H9 (cell line): Measurements from ENCODE around the gene PRR35. TPM values are rescaled to one million over a fixed set of nuclear protein-coding genes. Genes with fewer than 3 reads are reported as not detected.

Source experiments
- DNase-seq: peaks from one replicate; pipeline ENCODE4 v3.0.0-alpha.2; 2017
- H2AFZ ChIP-seq: one replicate; pipeline ENCODE4 v1.6.1; 2013; ENCODE audit warnings: mild to moderate bottlenecking, low read length, control low read depth, moderate library complexity
- H2AK5ac ChIP-seq: 2 replicates; pipeline ENCODE4 v1.6.1; 2013; ENCODE audit warnings: low read length, control low read depth, mixed read lengths; ENCODE audit not compliant: insufficient read length
- H2BK120ac ChIP-seq: one replicate; pipeline ENCODE4 v1.6.1; 2013; ENCODE audit warnings: low read depth, mild to moderate bottlenecking, low read length, control low read depth, inconsistent platforms; ENCODE audit not compliant: poor library complexity, severe bottlenecking
- H2BK12ac ChIP-seq: 2 replicates; pipeline ENCODE4 v1.6.1; 2013; ENCODE audit warnings: low read length, control low read depth, mixed read lengths, low read depth; ENCODE audit not compliant: insufficient read length
- H2BK15ac ChIP-seq: 2 replicates; pipeline ENCODE4 v1.6.1; 2013; ENCODE audit warnings: low read depth, low read length, control low read depth
- H2BK20ac ChIP-seq: one replicate; pipeline ENCODE4 v1.6.1; 2013; ENCODE audit warnings: low read depth, mild to moderate bottlenecking, low read length, control low read depth, inconsistent platforms; ENCODE audit not compliant: poor library complexity, severe bottlenecking
- H2BK5ac ChIP-seq: 2 replicates; pipeline ENCODE4 v1.6.1; 2013; ENCODE audit warnings: low read length, control low read depth, mixed read lengths; ENCODE audit not compliant: insufficient read length
- H3K14ac ChIP-seq: 2 replicates; pipeline ENCODE4 v1.6.1; 2013; ENCODE audit warnings: low read length, control low read depth; ENCODE audit not compliant: insufficient read depth
- H3K18ac ChIP-seq: 2 replicates; pipeline ENCODE4 v1.6.1; 2013; ENCODE audit warnings: low read depth, mild to moderate bottlenecking, mixed read lengths, low read length, control low read depth; ENCODE audit not compliant: insufficient read length
- H3K23ac ChIP-seq: 2 replicates; pipeline ENCODE4 v1.6.1; 2013; ENCODE audit warnings: low read length, control low read depth, mixed read lengths, low read depth; ENCODE audit not compliant: insufficient read length
- H3K23me2 ChIP-seq: 2 replicates; pipeline ENCODE4 v1.6.1; 2013; ENCODE audit warnings: low read depth, mild to moderate bottlenecking, mixed read lengths, low read length, control low read depth; ENCODE audit not compliant: insufficient read length, poor library complexity, severe bottlenecking
- H3K27ac ChIP-seq: 2 replicates; pipeline ENCODE4 v1.5.1; 2013; ENCODE audit warnings: low read length, control low read depth, mixed read lengths, low read depth; ENCODE audit not compliant: insufficient read length
- H3K27me3 ChIP-seq: 2 replicates; pipeline ENCODE4 v1.6.1; 2013; ENCODE audit warnings: low read length, control low read depth, inconsistent platforms; ENCODE audit not compliant: insufficient read depth
- H3K4ac ChIP-seq: 2 replicates; pipeline ENCODE4 v1.6.1; 2013; ENCODE audit warnings: low read depth, mild to moderate bottlenecking, control low read depth, inconsistent platforms, low read length, moderate library complexity
- H3K4me1 ChIP-seq: 2 replicates; pipeline ENCODE4 v1.6.1; 2013; ENCODE audit warnings: low read length, control low read depth, inconsistent platforms; ENCODE audit not compliant: insufficient read depth
- H3K4me2 ChIP-seq: 2 replicates; pipeline ENCODE4 v1.6.1; 2013; ENCODE audit warnings: low read length, control low read depth, mixed read lengths; ENCODE audit not compliant: insufficient read length, insufficient read depth
- H3K56ac ChIP-seq: 2 replicates; pipeline ENCODE4 v1.6.1; 2013; ENCODE audit warnings: low read depth, mild to moderate bottlenecking, mixed read lengths, low read length, control low read depth; ENCODE audit not compliant: insufficient read length
- H3K79me1 ChIP-seq: 2 replicates; pipeline ENCODE4 v1.6.1; 2013; ENCODE audit warnings: low read depth, mild to moderate bottlenecking, moderate library complexity, low read length, control low read depth, inconsistent platforms; ENCODE audit not compliant: insufficient read depth, poor library complexity, severe bottlenecking
- H3K79me2 ChIP-seq: 2 replicates; pipeline ENCODE4 v1.6.1; 2013; ENCODE audit warnings: low read length, control low read depth, inconsistent platforms; ENCODE audit not compliant: insufficient read depth
- H3K9ac ChIP-seq: 2 replicates; pipeline ENCODE4 v1.6.1; 2013; ENCODE audit warnings: low read length, control low read depth, mixed read lengths; ENCODE audit not compliant: insufficient read length; ENCODE audit errors: extremely low read depth
- H3K9me3 ChIP-seq: one replicate; pipeline ENCODE4 v1.6.1; 2013; ENCODE audit warnings: low read depth, low read length, inconsistent platforms; ENCODE audit not compliant: control insufficient read depth
- H3T11ph ChIP-seq: one replicate; pipeline ENCODE4 v1.6.1; 2013; ENCODE audit warnings: mild to moderate bottlenecking, low read length, control low read depth, inconsistent platforms
- H4K20me1 ChIP-seq: one replicate; pipeline ENCODE4 v1.6.1; 2013; ENCODE audit not compliant: control insufficient read depth, insufficient read length, insufficient read depth
- H4K5ac ChIP-seq: 2 replicates; pipeline ENCODE4 v1.6.1; 2013; ENCODE audit warnings: low read depth, mild to moderate bottlenecking, mixed read lengths, low read length, control low read depth; ENCODE audit not compliant: insufficient read length
- H4K8ac ChIP-seq: replicated peaks from 2 replicates; pipeline ENCODE4 v1.6.1; 2013; ENCODE audit warnings: low read length, control low read depth, mixed read lengths, low read depth; ENCODE audit not compliant: insufficient read length
- H4K91ac ChIP-seq: 2 replicates; pipeline ENCODE4 v1.6.1; 2013; ENCODE audit warnings: low read depth, mild to moderate bottlenecking, moderate library complexity, mixed read lengths, low read length, control low read depth; ENCODE audit not compliant: insufficient read length
- H3K27ac Mint-ChIP-seq, 3 experiments: 2 replicates in 2 of 3; 3 replicates in 1 of 3; pipeline ENCODE4 v1.8.0; 2020 to 2021; ENCODE audit warnings: mixed read lengths in 3 of 3, mild to moderate bottlenecking in 1 of 3, moderate library complexity in 1 of 3
- H3K27me3 Mint-ChIP-seq: 2 replicates; pipeline ENCODE4 v1.8.0; 2021; ENCODE audit warnings: low read depth, mild to moderate bottlenecking, moderate library complexity, mixed read lengths
- H3K36me3 Mint-ChIP-seq, 3 experiments: 2 replicates in 2 of 3; 3 replicates in 1 of 3; pipeline ENCODE4 v1.8.0; 2020 to 2021; ENCODE audit warnings: low read depth in 3 of 3, mixed read lengths in 3 of 3; ENCODE audit not compliant: insufficient read depth in 1 of 3
- H3K4me1 Mint-ChIP-seq, 2 experiments: 2 replicates each; pipeline ENCODE4 v1.8.0; 2020; ENCODE audit warnings: mixed read lengths in 2 of 2
- H3K4me3 Mint-ChIP-seq, 2 experiments: 2 replicates in 1 of 2; 3 replicates in 1 of 2; pipeline ENCODE4 v1.8.0; 2020 to 2021; ENCODE audit warnings: mild to moderate bottlenecking in 2 of 2, mixed read lengths in 2 of 2, moderate library complexity in 1 of 2
- H3K9me3 Mint-ChIP-seq, 2 experiments: 2 replicates in 1 of 2; 3 replicates in 1 of 2; pipeline ENCODE4 v1.8.0; 2020; ENCODE audit warnings: mild to moderate bottlenecking in 2 of 2, mixed read lengths in 2 of 2, moderate library complexity in 1 of 2
- CTCF ChIP-seq: fragments of 200-600 bp; sonication (generic); conservative IDR thresholded peaks from 3 replicates; pipeline ENCODE4 v1.8.0; 2021; ENCODE audit warnings: antibody characterized with exemption, mild to moderate bottlenecking
- WGBS: extraction: QIAGEN DNeasy Blood & Tissue Kit; methylation state at CpG from one replicate; pipeline ENCODE4 v1.1.7; 2013; ENCODE audit warnings: missing lambda C conversion rate, low lambda C conversion rate, mixed read lengths; ENCODE audit not compliant: insufficient read length; ENCODE audit errors: extremely low coverage; 5-methylcytosine and 5-hydroxymethylcytosine counted together
- total RNA-seq: library from RNA; stranded (reverse); gene quantifications from 2 replicates; pipeline ENCODE4 v1.2.1, GENCODE V29; 2021

The PRR35 gene
- total RNA-seq, 1 experiment from 2014 or later = 0.33 TPM

DNA sequence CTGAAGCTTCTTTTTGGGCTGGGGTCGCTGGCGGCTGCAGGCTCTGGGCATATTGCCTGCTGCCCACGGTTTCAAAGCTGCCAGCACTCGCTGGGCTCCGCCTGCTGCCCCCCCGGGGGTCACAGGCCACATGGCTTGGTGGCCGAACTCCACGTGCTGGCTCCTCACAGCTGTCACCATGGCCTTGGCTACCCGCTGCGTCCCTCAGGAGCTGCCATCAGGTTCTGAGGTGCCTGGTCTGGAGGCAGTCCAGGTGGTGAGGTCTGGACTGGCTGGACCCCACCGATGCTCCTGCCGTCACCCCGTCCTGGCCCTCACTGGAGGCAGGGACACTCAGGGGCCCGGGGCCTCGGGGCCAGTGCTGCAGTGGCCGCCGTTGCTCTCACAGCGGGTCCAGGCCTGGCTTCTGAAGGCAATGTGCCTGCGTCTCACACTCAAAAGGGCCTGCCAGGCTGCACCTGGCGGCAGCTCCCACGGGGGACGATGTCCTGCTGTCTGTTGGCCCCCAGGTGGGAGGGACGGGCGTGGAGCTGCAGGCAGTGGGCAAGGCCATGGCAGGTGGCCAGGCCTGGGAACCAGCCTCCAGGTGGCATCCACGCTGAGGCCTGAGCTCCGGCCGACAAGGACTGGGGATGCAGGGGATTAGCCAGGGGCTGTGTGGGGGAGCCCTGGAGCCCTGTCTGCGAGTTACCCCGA is 19.4 kb upstream of the PRR35 start:
- H2BK120ac ChIP-seq = no peak overlapping the region
- H2BK12ac ChIP-seq = no peak overlapping the region
- Mint-ChIP-seq H3K27ac (no peak overlapping the region), H3K27me3 (no peaks in the 10 kb centered on the region), H3K4me3 (no peak overlapping the region), H3K9me3 (no peaks in the 10 kb centered on the region), H3K36me3 (peaks cover 3 to 15% (median 6%) of the 10 kb centered on the region in 3 experiments; a peak in 6 of 7 replicates), H3K4me1 (no peaks in the 10 kb centered on the region)
- H3K23ac ChIP-seq = no peak overlapping the region
- no CpG with 5 or more reads among the region's 29 CpGs for WGBS
- H2BK20ac ChIP-seq = no peak overlapping the region
- no peak overlapping the region for H4K8ac ChIP-seq
- H4K91ac ChIP-seq = no peak overlapping the region
- H2AK5ac ChIP-seq = no peak overlapping the region
- no peaks in the 10 kb centered on the region; the same call in 1 of the 2 replicates for H3K79me2 ChIP-seq
- DNase-seq = no peak
- H3K27ac ChIP-seq = no peak overlapping the region
- H3K9ac ChIP-seq = no peak overlapping the region
- no peak overlapping the region for H3K4ac ChIP-seq
- H2BK15ac ChIP-seq = no peak overlapping the region
- H2BK5ac ChIP-seq = no peak overlapping the region
- no peak overlapping the region for H3K4me2 ChIP-seq
- no peak overlapping the region for H3K18ac ChIP-seq
- no peaks in the 10 kb centered on the region for H3K27me3 ChIP-seq
- no peaks in the 10 kb centered on the region for H3K4me1 ChIP-seq
- no peak overlapping the region for H2AFZ ChIP-seq
- no peaks in the 10 kb centered on the region for H3K9me3 ChIP-seq
- H3K14ac ChIP-seq = no peak overlapping the region; the same call in 1 of the 2 replicates
- TF ChIP-seq CTCF = no peak
- no peaks in the 10 kb centered on the region for H3K23me2 ChIP-seq
- peaks cover 4% of the 10 kb centered on the region for H3K79me1 ChIP-seq
- no peak overlapping the region for H4K5ac ChIP-seq
- no peak overlapping the region for H3K56ac ChIP-seq
- H4K20me1 ChIP-seq = no peaks in the 10 kb centered on the region
- no peak overlapping the region for H3T11ph ChIP-seq
